T-helper 17 cell (primary cell): ENCODE data around the gene LY6G6D. TPM values are rescaled to one million over a fixed set of nuclear protein-coding genes. Genes with fewer than 3 reads are reported as not detected.

Source experiments
- ATAC-seq: fragments of 150-1000 bp; cut with Tn5 transposase; 2 replicates; pipeline ENCODE4 v1.10.0; 2021; ENCODE audit warnings: mild to moderate bottlenecking, moderate library complexity
- DNase-seq, 3 donors: peaks; one replicate each; pipeline versions ENCODE4 v3.0.0 to v3.0.0-alpha.2; 2020 to 2021
- H3K9me3 ChIP-seq: one replicate; pipeline ENCODE4 v1.7.0; 2013; ENCODE audit warnings: low read length, mild to moderate bottlenecking; ENCODE audit not compliant: control insufficient read depth, poor library complexity, severe bottlenecking
- H3K27ac Mint-ChIP-seq: one replicate; pipeline ENCODE4 v1.8.0; 2022; ENCODE audit warnings: mild to moderate bottlenecking, moderate library complexity, mixed read lengths
- H3K27me3 Mint-ChIP-seq: one replicate; pipeline ENCODE4 v1.8.0; 2022; ENCODE audit warnings: mixed read lengths
- H3K36me3 Mint-ChIP-seq: one replicate; pipeline ENCODE4 v1.8.0; 2022; ENCODE audit warnings: low read depth, mixed read lengths
- H3K4me1 Mint-ChIP-seq: one replicate; pipeline ENCODE4 v1.8.0; 2022; ENCODE audit warnings: mild to moderate bottlenecking, mixed read lengths
- H3K4me3 Mint-ChIP-seq: one replicate; pipeline ENCODE4 v1.8.0; 2022; ENCODE audit warnings: mild to moderate bottlenecking, moderate library complexity, mixed read lengths
- total RNA-seq, 4 donors: library from RNA in 2 of 4; stranded (reverse) in 2 of 4; gene quantifications; one replicate each; pipeline ENCODE4 v1.2.3 and lab custom pipeline; 2022 to 2026

Gene LY6G6D
- total RNA-seq, 2 donors from 2014 or later: not detected

DNA sequence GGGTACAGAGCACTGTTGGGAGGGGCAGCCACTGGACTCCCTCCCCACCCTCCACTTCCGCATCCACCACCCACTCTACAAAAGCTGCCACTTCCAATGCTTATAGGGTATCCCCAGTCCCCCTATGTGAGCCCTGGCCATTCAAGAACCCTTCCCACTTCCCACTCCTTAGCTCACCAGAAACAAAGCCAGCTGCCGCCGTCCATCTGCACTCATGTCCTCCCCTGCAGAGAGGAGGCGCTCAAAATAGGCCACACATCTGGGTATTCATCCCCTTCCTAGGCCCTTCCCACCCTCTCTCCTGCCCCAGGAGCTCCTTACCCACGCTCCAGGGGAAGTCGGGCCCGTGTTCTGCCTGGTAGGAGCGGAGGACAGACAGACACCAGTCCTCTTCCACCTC is 27.8 kb upstream of the LY6G6D start:
- peaks cover 8% of the 10 kb centered on the region for H3K4me1 Mint-ChIP-seq
- H3K36me3 Mint-ChIP-seq: peaks cover 5% of the 10 kb centered on the region
- no peak for ATAC-seq
- no peaks in the 10 kb centered on the region for H3K9me3 ChIP-seq
- no peak overlapping the region for H3K27ac Mint-ChIP-seq
- no peaks in the 10 kb centered on the region for H3K27me3 Mint-ChIP-seq
- no peak for DNase-seq
- no peak overlapping the region for H3K4me3 Mint-ChIP-seq

DNA sequence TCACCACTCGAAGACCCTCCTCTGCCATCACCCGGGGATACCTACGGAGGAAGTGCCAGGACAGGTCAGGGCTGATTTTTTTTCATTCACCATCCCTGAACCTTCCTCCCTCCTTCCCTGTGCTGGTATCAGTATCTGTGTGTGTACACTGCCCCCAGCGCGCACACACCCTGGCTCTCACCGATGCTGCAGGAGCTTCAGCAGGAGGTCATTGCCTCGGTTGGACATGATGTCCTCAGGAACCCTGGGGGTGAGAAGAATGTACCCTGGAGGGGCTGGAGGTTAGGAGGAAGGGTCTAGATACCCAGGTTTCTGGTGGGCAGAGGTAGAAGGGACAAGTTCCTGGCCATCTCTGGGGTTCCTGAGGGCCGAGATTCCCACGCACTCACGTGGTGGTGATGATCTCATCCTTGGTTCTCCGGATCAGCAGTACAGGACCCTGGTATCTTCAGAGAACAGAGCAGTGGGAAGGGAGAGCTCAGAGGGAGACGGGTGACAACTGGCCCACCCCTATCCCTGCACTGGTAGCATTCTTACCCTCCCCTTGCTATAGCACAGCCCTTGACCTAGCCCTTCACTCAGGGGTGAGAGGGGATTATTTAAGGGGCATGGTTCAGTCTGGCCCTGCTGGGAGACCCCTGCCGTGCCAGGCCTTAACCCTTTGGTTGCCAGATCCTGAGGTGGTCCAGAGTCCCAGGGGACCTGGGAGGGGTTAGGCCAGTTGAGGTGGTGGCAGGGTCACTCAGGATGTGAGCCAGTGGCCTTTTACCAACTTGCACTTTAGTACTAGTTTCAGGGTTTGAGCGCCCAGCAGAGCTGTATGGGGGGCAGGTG is 27.1 kb upstream of the LY6G6D start:
- Mint-ChIP-seq H3K4me1 (peaks cover 7% of the 10 kb centered on the region), H3K27ac (no peak overlapping the region), H3K27me3 (no peaks in the 10 kb centered on the region), H3K4me3 (no peak overlapping the region), H3K36me3 (peaks cover 9% of the 10 kb centered on the region)
- H3K9me3 ChIP-seq: no peaks in the 10 kb centered on the region
- ATAC-seq (no peak), DNase-seq (no peak)

DNA sequence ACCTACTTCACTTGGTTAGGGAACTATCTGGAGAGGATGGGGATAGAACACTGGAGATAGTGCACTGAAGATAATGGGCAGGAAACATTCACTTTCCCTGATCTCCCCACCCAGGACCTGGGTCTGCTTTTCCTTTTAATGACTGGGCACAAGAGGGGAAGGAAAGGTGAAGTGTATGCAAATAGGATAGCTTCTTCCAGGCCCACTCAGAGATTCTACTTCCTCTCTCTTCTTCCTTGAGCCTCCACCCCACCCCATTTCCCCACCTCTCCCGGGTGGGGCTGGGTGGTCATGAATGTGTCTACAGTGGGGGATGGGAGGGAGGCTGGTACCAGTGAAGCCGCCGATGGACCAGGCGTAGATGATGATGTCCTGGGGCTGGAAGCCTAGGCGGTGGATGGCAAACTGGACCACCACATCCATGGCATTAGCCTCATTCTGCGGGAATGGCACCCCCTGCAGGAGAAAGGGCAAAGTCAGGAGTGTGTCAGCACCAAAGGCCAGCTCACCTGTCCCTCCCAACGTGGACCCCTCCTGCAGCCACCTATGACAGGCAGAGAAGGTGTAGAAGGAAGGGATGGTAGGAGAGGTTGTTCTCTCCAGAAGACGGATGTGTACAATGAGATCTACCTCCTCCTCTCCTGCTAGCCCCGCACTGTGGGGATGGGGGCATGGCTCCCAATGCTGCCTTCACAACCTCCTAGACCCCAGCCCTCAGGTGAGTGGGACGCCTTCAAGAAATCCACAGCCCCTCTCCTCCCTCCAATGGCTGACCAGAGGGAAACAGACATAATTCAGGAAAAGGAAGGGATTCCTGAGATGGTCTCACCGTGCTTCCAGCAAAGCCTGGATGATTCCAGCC is 25.7 kb upstream of the LY6G6D start:
- no peak for ATAC-seq
- Mint-ChIP-seq H3K36me3 (peaks cover 9% of the 10 kb centered on the region), H3K4me3 (no peak overlapping the region), H3K27me3 (no peaks in the 10 kb centered on the region), H3K27ac (peak overlapping the region; percentile 34), H3K4me1 (peaks cover 7% of the 10 kb centered on the region)
- DNase-seq: no peak
- H3K9me3 ChIP-seq: no peaks in the 10 kb centered on the region

DNA sequence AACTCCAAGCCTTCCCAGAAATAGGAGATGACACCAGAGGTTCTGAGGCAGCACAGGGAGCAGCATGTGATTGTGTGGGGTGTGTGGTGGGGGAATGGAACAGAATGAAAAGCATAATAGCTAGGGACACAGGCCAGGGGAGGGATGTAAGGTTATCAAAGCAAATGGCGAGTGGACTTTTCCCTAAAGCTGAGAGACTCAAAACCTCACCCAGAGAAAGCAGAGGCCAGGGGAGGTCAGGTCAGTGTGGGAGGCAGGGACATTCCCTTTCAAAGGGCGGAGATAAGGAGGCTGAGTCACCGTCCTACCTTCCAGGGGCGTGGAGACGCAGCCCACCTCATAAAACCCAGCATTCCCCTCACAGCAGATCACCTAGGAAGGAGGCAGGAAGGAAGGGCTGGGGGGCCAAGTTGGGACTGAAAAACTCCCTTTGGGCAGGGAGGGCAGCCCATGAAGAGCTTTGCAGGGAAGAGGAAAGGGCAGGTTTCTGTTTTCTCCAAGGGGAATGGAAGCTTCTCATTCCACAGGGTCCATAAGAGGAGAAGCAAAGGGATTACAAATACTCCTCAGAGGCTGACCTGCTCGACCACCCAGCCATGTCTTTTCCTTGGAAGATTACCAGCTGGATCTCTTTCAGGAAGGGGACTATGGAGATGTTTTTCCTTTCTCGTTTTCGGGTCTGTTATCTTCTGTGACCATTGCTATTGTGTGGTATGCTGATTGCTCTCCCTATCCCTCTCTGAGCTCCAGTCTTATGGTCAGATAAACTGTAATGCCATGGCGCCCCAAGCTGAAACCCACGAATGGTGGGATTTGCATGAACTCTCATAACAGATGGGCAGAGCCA is 24.7 kb upstream of the LY6G6D start:
- ATAC-seq: no peak
- Mint-ChIP-seq H3K4me3 (peak overlapping the region; percentile 49), H3K27me3 (no peaks in the 10 kb centered on the region), H3K36me3 (peaks cover 9% of the 10 kb centered on the region), H3K4me1 (peaks cover 7% of the 10 kb centered on the region), H3K27ac (peak overlapping the region; percentile 34)
- H3K9me3 ChIP-seq: no peaks in the 10 kb centered on the region
- no peak for DNase-seq

DNA sequence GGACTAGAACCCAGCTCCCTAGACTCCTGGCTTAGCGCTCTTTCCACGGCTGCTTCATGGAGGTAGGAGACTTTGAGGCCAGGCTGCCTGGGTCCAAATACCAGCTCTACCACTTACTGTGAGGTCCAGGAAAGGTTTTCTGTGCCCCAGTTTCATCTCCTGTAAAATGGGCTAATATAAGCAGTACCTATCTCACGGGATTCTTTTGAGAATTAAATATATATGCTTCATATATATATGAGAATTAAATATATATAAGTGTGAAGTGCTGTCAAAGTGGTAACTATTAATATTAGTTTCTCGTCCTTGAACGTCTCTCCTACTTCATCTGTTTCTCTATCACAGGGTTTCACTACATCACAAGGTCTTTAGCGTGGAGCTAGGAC is 24.1 kb upstream of the LY6G6D start:
- Mint-ChIP-seq H3K27ac (no peak overlapping the region), H3K36me3 (peaks cover 9% of the 10 kb centered on the region), H3K4me1 (peaks cover 7% of the 10 kb centered on the region), H3K27me3 (no peaks in the 10 kb centered on the region), H3K4me3 (no peak overlapping the region)
- no peak for ATAC-seq
- H3K9me3 ChIP-seq: no peaks in the 10 kb centered on the region
- no peak for DNase-seq

DNA sequence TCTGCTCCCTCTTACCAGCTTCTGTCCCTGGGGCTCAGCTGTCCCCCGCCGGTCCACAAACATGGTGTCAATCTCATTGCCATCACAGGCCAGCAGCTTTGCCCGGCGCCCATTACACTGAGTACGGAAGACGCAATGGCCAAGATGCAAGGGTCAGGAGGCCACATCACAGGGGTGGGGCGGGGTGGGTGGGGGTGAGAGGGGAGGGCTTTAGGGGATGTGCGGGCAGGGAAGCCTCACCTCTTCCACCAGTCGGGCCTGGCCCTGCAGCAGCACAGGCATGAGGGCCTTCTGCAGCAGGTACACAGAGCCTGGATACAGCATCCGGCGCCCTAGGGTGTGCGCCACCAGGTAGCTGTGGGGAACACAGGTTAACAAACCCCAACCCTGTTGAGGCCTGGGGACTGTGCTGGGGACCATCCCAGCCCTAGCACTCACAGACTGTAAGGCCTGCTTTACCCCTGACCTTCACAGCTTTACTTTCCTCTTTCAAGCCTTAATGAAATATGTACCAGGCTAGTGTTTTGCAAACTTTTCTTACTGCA is 23.5 kb upstream of the LY6G6D start:
- DNase-seq (no peak), ATAC-seq (no peak)
- Mint-ChIP-seq H3K27me3 (no peaks in the 10 kb centered on the region), H3K4me1 (peaks cover 5% of the 10 kb centered on the region), H3K36me3 (peaks cover 6% of the 10 kb centered on the region), H3K4me3 (no peak overlapping the region), H3K27ac (no peak overlapping the region)
- H3K9me3 ChIP-seq: no peaks in the 10 kb centered on the region

DNA sequence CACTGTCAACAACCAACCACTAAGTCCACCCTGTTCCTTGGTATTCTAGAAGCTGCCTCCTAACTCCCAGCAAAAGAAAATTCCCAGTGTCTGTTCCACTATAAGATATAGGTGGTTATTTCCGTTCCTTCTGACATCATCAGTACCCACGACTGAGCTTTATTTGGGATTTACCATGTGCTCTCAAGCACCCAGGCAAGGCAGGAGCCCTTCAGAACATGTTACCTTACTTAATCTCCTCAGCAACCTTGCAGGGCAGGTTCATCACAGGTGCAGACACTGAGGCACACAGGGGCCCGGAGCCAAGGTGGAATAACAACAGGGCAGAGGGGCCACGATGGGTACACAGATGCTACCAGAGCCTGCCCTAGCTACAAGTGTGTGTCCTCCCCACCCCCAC is 22.8 kb upstream of the LY6G6D start:
- peaks cover 9% of the 10 kb centered on the region for H3K36me3 Mint-ChIP-seq

DNA sequence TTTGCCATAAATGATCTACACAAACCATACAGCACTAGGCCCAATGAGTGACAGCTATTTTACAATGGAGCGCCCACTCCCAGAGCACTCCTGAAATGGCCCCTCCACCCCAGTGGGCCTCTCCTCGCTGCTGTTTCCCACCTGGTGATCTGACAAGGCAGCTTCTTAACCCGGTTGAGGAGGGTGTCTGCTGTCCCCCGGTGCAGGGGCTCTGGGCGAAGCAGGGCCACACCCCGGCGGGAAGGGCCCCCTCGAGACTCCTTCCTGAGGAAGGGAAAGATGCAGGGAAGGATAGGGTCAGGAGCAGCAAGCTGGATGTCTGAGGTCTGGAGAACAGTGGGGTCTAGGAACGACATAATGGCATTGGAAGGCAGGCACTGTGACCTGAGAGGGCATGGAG is 22.3 kb upstream of the LY6G6D start:
- Mint-ChIP-seq H3K4me1 (peaks cover 13% of the 10 kb centered on the region), H3K36me3 (peaks cover 14% of the 10 kb centered on the region), H3K27ac (no peak overlapping the region), H3K27me3 (no peaks in the 10 kb centered on the region), H3K4me3 (no peak overlapping the region)
- DNase-seq (no peak), ATAC-seq (no peak)
- no peaks in the 10 kb centered on the region for H3K9me3 ChIP-seq

More for the DNA sequence above, 22.8 kb upstream of the LY6G6D start:
- no peak overlapping the region for H3K4me3 Mint-ChIP-seq
- ATAC-seq (no peak), DNase-seq (no peak)
- no peaks in the 10 kb centered on the region for H3K9me3 ChIP-seq
- no peaks in the 10 kb centered on the region for H3K27me3 Mint-ChIP-seq
- peaks cover 8% of the 10 kb centered on the region for H3K4me1 Mint-ChIP-seq
- H3K27ac Mint-ChIP-seq: no peak overlapping the region

DNA sequence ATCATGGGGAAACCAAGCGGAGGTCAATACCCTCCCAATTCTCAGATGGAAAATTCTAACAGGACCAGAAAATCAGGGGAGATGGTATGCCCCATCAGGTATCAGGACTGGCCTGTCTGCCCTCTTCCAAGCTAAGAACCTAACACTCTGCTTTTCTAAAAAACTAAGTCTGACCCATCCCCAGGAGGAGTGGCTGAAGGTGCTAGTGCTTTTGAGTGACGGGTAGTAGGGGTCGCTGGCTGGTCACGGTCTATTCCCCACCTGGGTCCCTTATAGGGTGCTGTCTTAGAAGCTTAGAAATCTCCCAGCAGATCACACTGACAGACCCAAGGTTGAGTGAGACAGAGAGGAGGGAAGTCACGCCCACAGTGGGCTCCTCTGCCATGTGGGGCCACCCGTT is 21.6 kb upstream of the LY6G6D start:
- Mint-ChIP-seq H3K27me3 (no peaks in the 10 kb centered on the region), H3K4me3 (no peak overlapping the region), H3K4me1 (peaks cover 16% of the 10 kb centered on the region), H3K27ac (no peak overlapping the region), H3K36me3 (peaks cover 14% of the 10 kb centered on the region)
- DNase-seq (no peak), ATAC-seq (no peak)
- no peaks in the 10 kb centered on the region for H3K9me3 ChIP-seq

DNA sequence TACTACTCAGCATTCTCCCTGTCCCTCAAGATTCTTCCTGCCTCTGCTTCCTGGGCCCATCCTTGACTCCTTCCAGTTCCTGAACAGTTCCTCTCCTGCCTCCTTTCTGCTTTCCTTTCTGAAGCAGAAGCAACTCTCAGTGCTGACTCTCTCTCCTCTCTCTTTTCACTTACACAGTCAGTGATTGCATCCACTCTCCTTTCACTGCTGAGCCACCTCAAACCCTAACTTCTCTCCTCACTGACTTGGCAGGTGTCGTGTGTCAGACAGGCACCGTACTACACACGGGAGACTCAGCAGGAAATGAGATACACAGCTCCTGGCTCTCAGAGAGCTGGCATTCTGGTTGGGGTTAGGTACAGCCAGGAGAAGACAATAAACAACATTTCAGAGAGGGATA is 17.6 kb upstream of the LY6G6D start:
- H3K4me1 Mint-ChIP-seq: peaks cover 27% of the 10 kb centered on the region
- H3K9me3 ChIP-seq: no peaks in the 10 kb centered on the region
- H3K36me3 Mint-ChIP-seq: peaks cover 16% of the 10 kb centered on the region
- no peaks in the 10 kb centered on the region for H3K27me3 Mint-ChIP-seq
- H3K27ac Mint-ChIP-seq: peak overlapping the region; percentile 93
- DNase-seq: no peak
- ATAC-seq: no peak
- H3K4me3 Mint-ChIP-seq: no peak overlapping the region

DNA sequence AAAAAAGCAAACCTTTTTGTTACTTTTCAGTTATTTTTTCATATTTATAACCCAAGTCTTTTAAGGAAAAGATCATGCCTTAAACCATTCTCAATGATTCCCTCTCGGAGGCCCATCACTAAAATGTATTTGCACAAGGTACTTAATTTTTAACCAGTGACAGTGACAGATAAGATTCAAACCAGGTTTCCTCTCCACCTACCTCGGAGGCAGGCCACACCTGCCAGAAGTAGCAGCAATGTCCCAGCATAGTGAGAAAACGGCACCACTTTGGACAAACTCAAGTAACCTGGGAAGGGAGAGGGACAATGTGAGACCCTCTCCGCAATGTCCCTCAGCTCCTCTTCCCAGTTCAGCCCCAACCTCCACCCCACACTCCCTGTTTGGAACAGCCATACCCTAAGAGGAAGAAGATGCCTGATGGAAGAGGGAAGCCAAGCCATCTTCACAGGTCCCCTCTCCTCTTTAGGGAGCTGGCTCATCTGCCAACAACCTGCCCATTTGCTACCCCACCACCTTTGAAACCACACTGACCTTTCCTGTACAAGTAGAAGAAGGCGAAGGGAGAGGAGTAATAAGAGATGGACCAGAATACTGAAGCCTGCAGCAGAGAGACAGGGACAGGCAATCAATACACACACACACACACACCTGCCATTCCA is 14.3 kb upstream of the LY6G6D start:
- peak overlapping the region; percentile 100 for H3K27ac Mint-ChIP-seq
- H3K4me1 Mint-ChIP-seq: peaks cover 34% of the 10 kb centered on the region
- H3K36me3 Mint-ChIP-seq: peaks cover 15% of the 10 kb centered on the region
- H3K4me3 Mint-ChIP-seq: peak overlapping the region; percentile 100
- DNase-seq (no peak), ATAC-seq (no peak)
- H3K27me3 Mint-ChIP-seq: no peaks in the 10 kb centered on the region
- no peaks in the 10 kb centered on the region for H3K9me3 ChIP-seq

DNA sequence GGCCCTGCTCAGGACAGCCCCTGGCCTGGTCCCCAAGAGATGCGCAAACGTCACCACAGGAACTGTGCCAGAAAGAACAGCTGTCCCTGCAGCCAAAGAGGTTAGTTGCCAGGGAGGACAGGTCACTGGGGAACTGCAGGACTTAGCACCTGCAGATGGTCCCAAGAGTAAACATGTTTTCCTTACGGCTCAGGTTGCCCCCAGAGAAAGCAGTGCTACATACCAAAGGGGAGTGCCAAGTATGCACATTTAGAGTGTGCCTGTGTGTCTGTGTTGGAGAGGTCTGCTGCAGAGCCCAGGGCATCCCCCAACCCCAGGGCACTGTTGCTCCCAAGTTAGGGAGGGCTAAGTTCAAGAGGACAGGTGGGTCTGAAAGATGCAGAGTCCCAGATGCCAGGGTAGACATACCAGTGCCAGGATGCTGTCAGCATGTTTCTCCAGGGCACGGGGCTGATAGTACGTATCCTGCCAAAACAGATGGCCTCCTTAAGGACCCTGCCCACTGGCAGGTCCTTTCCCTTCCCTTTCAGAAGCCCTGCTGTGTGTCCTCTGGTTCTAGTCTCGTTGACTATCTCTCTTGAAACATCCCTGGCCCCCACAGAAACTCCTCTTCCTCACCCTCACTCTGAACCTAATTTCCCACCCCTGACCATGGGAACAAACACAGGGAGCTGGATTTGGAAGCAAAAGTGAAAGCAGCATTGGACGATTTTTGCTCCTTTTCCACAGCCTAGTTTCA is 13.3 kb upstream of the LY6G6D start:
- Mint-ChIP-seq H3K27ac (peak overlapping the region; percentile 100), H3K27me3 (no peaks in the 10 kb centered on the region), H3K4me3 (peak overlapping the region; percentile 100), H3K36me3 (peaks cover 15% of the 10 kb centered on the region), H3K4me1 (peaks cover 34% of the 10 kb centered on the region)
- DNase-seq (no peak), ATAC-seq (no peak)
- no peaks in the 10 kb centered on the region for H3K9me3 ChIP-seq
